K562 (cell line): ENCODE data around the gene SUCO. TPM values are rescaled to one million over a fixed set of nuclear protein-coding genes. Genes with fewer than 3 reads are reported as not detected.

Experiments
- ATAC-seq: fragments of 200-7000 bp; cut with Tn5 transposase; 3 replicates; pipeline ENCODE4 v1.9.1; 2020; ENCODE audit warnings: moderate library complexity
- BruUV-seq: library from RNA; stranded (reverse); fragments of 400-500 nt; replicated peaks from 2 replicates; lab custom pipeline; 2021; lab: Mats Ljungman, UMichigan
- CTCF ChIA-PET: fragments of 300-600 bp; formaldehyde crosslinking; extraction: SDS; loops from one replicate; lab custom pipeline; 2021; ENCODE audit warnings: low intra/inter-chr PET ratio; lab: Yijun Ruan, JAX
- POLR2A ChIA-PET: fragments of 300-600, 350-650 bp; sonication (Branson Sonifier 250); formaldehyde crosslinking; extraction: SDS; loops from one replicate; lab custom pipeline; 2021; ENCODE audit warnings: antibody characterized with exemption, inconsistent platforms; lab: Yijun Ruan, JAX
- DNase-seq, 4 experiments: peaks; one replicate each; pipeline versions ENCODE4 v3.0.0 to v3.0.0-alpha.2; 2011 to 2018; ENCODE audit warnings: low spot score in 3 of 4, mixed read lengths in 3 of 4; ENCODE audit errors: extremely low read depth in 1 of 4
- FAIRE-seq: peaks from 2 replicates; lab custom pipeline; 2011; peaks lifted over from hg19 to GRCh38; lab: Jason Lieb, UNC
- H2AFZ ChIP-seq: 2 replicates; pipeline ENCODE4 v1.6.0; 2011; ENCODE audit warnings: low read depth, low read length, control low read depth, inconsistent platforms
- H3K27ac ChIP-seq: fragments of 200-600 bp; 3 replicates; pipeline ENCODE4 v1.8.0; 2011; ENCODE audit warnings: low read depth, mild to moderate bottlenecking, control low read depth, inconsistent platforms, low read length, moderate library complexity, mixed read lengths; ENCODE audit errors: extremely low read depth
- H3K27me3 ChIP-seq, 2 experiments: fragments of 300-600 bp in 1 of 2; 2 replicates in 1 of 2; 3 replicates in 1 of 2; pipeline versions ENCODE4 v1.6.0 to v1.8.0; 2011; ENCODE audit warnings: inconsistent platforms in 2 of 2, low read length in 2 of 2, mild to moderate bottlenecking in 1 of 2, mixed read lengths in 1 of 2, moderate library complexity in 1 of 2; ENCODE audit not compliant: control insufficient read depth in 2 of 2, insufficient read depth in 2 of 2
- H3K36me3 ChIP-seq: fragments of 300-600 bp; 3 replicates; pipeline ENCODE4 v1.8.0; 2011; ENCODE audit warnings: mild to moderate bottlenecking, low read length, inconsistent platforms; ENCODE audit not compliant: control insufficient read depth, insufficient read depth
- H3K4me1 ChIP-seq, 2 experiments: fragments of 200-600 bp in 1 of 2; replicated peaks in 1 of 2; 2 replicates in 1 of 2; 3 replicates in 1 of 2; pipeline versions ENCODE4 v1.5.1 to v1.8.0; 2011; ENCODE audit warnings: inconsistent platforms in 2 of 2, low read length in 2 of 2, mild to moderate bottlenecking in 1 of 2, mixed read lengths in 1 of 2, moderate library complexity in 1 of 2; ENCODE audit not compliant: control insufficient read depth in 2 of 2, insufficient read depth in 2 of 2
- H3K4me2 ChIP-seq: 2 replicates; pipeline ENCODE4 v1.6.1; 2011; ENCODE audit warnings: low read length, control low read depth, inconsistent platforms, mixed read lengths; ENCODE audit not compliant: insufficient read depth
- H3K4me3 ChIP-seq: fragments of 200-600 bp; sonication (generic), shearing (Covaris generic); 2 replicates; pipeline ENCODE4 v1.5.1; 2016; ENCODE audit warnings: control low read depth, inconsistent platforms
- H3K79me2 ChIP-seq: fragments of 200-600 bp; 3 replicates; pipeline ENCODE4 v1.8.0; 2011; ENCODE audit warnings: low read length, inconsistent platforms; ENCODE audit not compliant: control insufficient read depth, insufficient read depth
- H3K9ac ChIP-seq, 2 experiments: 2 replicates each; pipeline versions ENCODE4 v1.6.0 to v1.6.1; 2011; ENCODE audit warnings: low read depth in 2 of 2, low read length in 2 of 2, control low read depth in 1 of 2, inconsistent platforms in 1 of 2, mild to moderate bottlenecking in 1 of 2, mixed read lengths in 1 of 2; ENCODE audit not compliant: insufficient read depth in 1 of 2
- H3K9me1 ChIP-seq: one replicate; pipeline ENCODE4 v1.6.0; 2011; ENCODE audit warnings: inconsistent platforms, mild to moderate bottlenecking, low read length, moderate library complexity; ENCODE audit not compliant: control insufficient read depth, insufficient read depth
- H3K9me3 ChIP-seq: replicated peaks from 2 replicates; pipeline ENCODE4 v1.5.1; 2011; ENCODE audit warnings: low read depth, low read length, inconsistent platforms; ENCODE audit not compliant: control insufficient read depth, insufficient read depth
- H4K20me1 ChIP-seq: replicated peaks from 2 replicates; pipeline ENCODE4 v1.6.1; 2011; ENCODE audit warnings: low read length, inconsistent platforms, mixed read lengths; ENCODE audit not compliant: control insufficient read depth, insufficient read depth
- CBX5 ChIP-seq: IDR thresholded peaks from 2 replicates; pipeline ENCODE4 v1.6.1; 2014; ENCODE audit warnings: low read depth, borderline replicate concordance
- CXXC5 ChIP-seq: fragments of 250-450 bp; sonication (Bioruptor Pico); IDR thresholded peaks from 2 replicates; pipeline ENCODE4 v1.8.0; 2022; ENCODE audit warnings: inconsistent platforms, mild to moderate bottlenecking, moderate library complexity
- E2F3 ChIP-seq: fragments of 250-450 bp; sonication (Bioruptor Pico); IDR thresholded peaks from 2 replicates; pipeline ENCODE4 v1.4.0; 2020; ENCODE audit warnings: mild to moderate bottlenecking
- MED1 ChIP-seq: sonication (generic); formaldehyde crosslinking; IDR thresholded peaks from 2 replicates; pipeline ENCODE4 v1.8.1; 2023; ENCODE audit warnings: missing genetic modification reagents, borderline replicate concordance
- NCOA4 ChIP-seq: fragments of 450-650 bp; IDR thresholded peaks from 2 replicates; pipeline ENCODE4 v1.6.1; 2018; ENCODE audit warnings: mild to moderate bottlenecking; ENCODE audit not compliant: partially characterized antibody
- RAD21 ChIP-seq, 2 experiments: fragments of 250-450 bp in 1 of 2; fragments of 450-650 bp in 1 of 2; sonication (Bioruptor Pico) in 1 of 2; formaldehyde crosslinking in 1 of 2; IDR thresholded peaks in 1 of 2; conservative IDR thresholded peaks in 1 of 2; 2 replicates each; pipeline versions ENCODE4 v1.4.0 to v1.8.0; 2020 to 2022; ENCODE audit warnings: mild to moderate bottlenecking in 2 of 2, moderate library complexity in 1 of 2
- RBFOX2 ChIP-seq: fragments of 200-400 bp; formaldehyde crosslinking; IDR thresholded peaks from 2 replicates; pipeline ENCODE4 v1.6.1; 2017; ENCODE audit warnings: low read depth, mild to moderate bottlenecking, low read length, moderate library complexity
- RFX5 ChIP-seq: IDR thresholded peaks from 2 replicates; pipeline ENCODE4 v1.6.1; 2011; ENCODE audit warnings: low read depth, mild to moderate bottlenecking, improper control_type of control experiment, low read length
- WGBS: fragments of 100-300 bp; shearing (Covaris generic); methylation state at CpG from one replicate; pipeline ENCODE4 v1.1.6; 2016; ENCODE audit warnings: low coverage, mixed read lengths; ENCODE audit not compliant: insufficient coverage; ENCODE audit errors: missing lambda C conversion rate; 5-methylcytosine and 5-hydroxymethylcytosine counted together
- in situ Hi-C: fragments of 300-500 bp; cut with MboI; formaldehyde crosslinking; loops from 4 replicates; pipeline ENCODE4 v1.15.0; 2018; ENCODE audit warnings: inconsistent platforms, mixed read lengths
- intact Hi-C: fragments of 100-400 bp; cut with micrococcal nuclease; formaldehyde crosslinking; loops from 2 replicates; pipeline ENCODE4 v1.14.2; 2022
- polyA plus RNA-seq, 8 experiments: library from polyadenylated mRNA; depleted of rRNA in 4 of 8; stranded (reverse) in 5 of 8; unstranded in 3 of 8; fragments of >200 nt; fragmentation: Nextera tagmentation in 2 of 8; fragmentation: Illumina TruSeq in 1 of 8; extraction: Ambion mirVana in 2 of 8; extraction: Trizol in 1 of 8; gene quantifications; 2 replicates each; pipeline versions ENCODE4 v1.2.1 to v1.2.3, GENCODE V29; 2011 to 2014; ENCODE audit warnings: inconsistent platforms in 1 of 8, missing spikeins in 1 of 8
- total RNA-seq, 7 experiments: library from RNA; depleted of rRNA in 6 of 7; stranded (reverse); fragments of >200 nt in 6 of 7; fragmentation: Illumina TruSeq in 2 of 7; extraction: Trizol in 2 of 7; gene quantifications; 2 replicates each; pipeline versions ENCODE4 v1.2.1 to v1.2.3, GENCODE V29; 2011 to 2021; ENCODE audit warnings: low replicate concordance in 1 of 7
- TF ChIP-seq, protein P1 (sequence below): fragments of 250-450 bp; sonication (Bioruptor Pico); IDR thresholded peaks from 2 replicates; pipeline ENCODE4 v1.5.0; 2022; ENCODE audit warnings: mild to moderate bottlenecking
- TF ChIP-seq, protein P2 (sequence below), 2 experiments: fragments of 450-650 bp; formaldehyde crosslinking in 1 of 2; IDR thresholded peaks; 2 replicates each; pipeline versions ENCODE4 v1.4.0 to v1.6.1; 2014 to 2020; ENCODE audit warnings: mild to moderate bottlenecking in 2 of 2, borderline replicate concordance in 1 of 2, low read depth in 1 of 2

Gene SUCO
- total and polyA plus RNA-seq, 9 of the 15 experiments (the other 6 are each of a cell fraction or from before 2014, with no cell fraction given): 2.5 to 20.6 (median 14.3) TPM

DNA sequence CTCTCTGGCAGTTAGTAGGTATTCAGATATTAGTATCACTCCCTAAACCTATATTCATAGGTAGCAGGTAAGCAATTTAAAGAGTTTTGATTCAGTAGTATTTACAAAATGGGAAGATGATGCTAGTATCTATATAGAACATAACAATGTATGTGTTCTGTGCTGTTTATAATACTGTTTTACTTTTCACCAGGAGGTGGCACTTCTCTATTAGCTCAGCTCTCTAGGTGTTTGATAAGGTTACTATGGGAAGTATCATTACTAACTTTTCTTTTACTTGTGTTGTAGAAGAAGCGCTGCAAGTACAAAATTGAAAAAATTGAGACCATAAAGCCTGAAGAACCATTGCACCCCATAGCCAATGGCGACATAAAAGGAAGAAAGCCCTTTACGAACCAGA lies 76.6 kb downstream of the SUCO start:
- ChIA-PET CTCF (interaction anchor here (1.0 to 1.6 kb wide), 2 partner anchors 110 to 180 kb away, joined by 3 to 17 read pairs; no protein-coding TSS in a partner anchor), POLR2A (interaction anchor here (0.8 kb wide), 1 partner anchor 77 kb away, joined by 3 read pairs; the partner anchor contains the start of gene SUCO)
- Histone ChIP-seq H3K4me3 (no peak overlapping the region), H3K9ac (no peak overlapping the region), H3K9me3 (no peaks in the 10 kb centered on the region), H3K9me1 (no peaks in the 10 kb centered on the region), H3K27me3 (no peaks in the 10 kb centered on the region), H3K4me2 (no peak overlapping the region), H3K4me1 (peaks cover 0 to 5% of the 10 kb centered on the region in 2 experiments; a peak in 2 of 5 replicates), H3K36me3 (peaks cover 20% of the 10 kb centered on the region; the same call in 2 of the 3 replicates), H2AFZ (no peak overlapping the region), H3K79me2 (no peaks in the 10 kb centered on the region), H3K27ac (no peak overlapping the region), H4K20me1 (no peaks in the 10 kb centered on the region)
- BruUV-seq: no TSS peak
- DNase-seq (peak in 2 of 4 experiments; percentile 27 to 31), ATAC-seq (peak; percentile 76; the same call in 2 of the 3 replicates), FAIRE-seq (no peak)
- WGBS: 84% methylated on average over 3 of the region's 3 CpGs
- intact Hi-C loops: loop anchor here (1.0 kb wide), 1 partner anchor 110 kb away; no protein-coding TSS in a partner anchor
- in situ Hi-C loops: no loop called here
- TF ChIP-seq E2F3 (CRISPR knock-in tag) (no peak), CBX5 (no peak), RAD21 (CRISPR knock-in tag; conservative IDR thresholded peaks at IDR 0.05 in 1 of 2, IDR thresholded peaks at IDR 0.05 in 1 of 2) (peak; percentile 69 to 93), NCOA4 (no peak), RBFOX2 (no peak), RFX5 (no peak), CXXC5 (CRISPR knock-in tag) (no peak), MED1 (CRISPR knock-in tag) (no peak)
- TF ChIP-seq, protein P1, sequence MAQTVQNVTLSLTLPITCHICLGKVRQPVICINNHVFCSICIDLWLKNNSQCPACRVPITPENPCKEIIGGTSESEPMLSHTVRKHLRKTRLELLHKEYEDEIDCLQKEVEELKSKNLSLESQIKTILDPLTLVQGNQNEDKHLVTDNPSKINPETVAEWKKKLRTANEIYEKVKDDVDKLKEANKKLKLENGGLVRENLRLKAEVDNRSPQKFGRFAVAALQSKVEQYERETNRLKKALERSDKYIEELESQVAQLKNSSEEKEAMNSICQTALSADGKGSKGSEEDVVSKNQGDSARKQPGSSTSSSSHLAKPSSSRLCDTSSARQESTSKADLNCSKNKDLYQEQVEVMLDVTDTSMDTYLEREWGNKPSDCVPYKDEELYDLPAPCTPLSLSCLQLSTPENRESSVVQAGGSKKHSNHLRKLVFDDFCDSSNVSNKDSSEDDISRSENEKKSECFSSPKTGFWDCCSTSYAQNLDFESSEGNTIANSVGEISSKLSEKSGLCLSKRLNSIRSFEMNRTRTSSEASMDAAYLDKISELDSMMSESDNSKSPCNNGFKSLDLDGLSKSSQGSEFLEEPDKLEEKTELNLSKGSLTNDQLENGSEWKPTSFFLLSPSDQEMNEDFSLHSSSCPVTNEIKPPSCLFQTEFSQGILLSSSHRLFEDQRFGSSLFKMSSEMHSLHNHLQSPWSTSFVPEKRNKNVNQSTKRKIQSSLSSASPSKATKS (CRISPR knock-in tag): no peak
- TF ChIP-seq, protein P2, sequence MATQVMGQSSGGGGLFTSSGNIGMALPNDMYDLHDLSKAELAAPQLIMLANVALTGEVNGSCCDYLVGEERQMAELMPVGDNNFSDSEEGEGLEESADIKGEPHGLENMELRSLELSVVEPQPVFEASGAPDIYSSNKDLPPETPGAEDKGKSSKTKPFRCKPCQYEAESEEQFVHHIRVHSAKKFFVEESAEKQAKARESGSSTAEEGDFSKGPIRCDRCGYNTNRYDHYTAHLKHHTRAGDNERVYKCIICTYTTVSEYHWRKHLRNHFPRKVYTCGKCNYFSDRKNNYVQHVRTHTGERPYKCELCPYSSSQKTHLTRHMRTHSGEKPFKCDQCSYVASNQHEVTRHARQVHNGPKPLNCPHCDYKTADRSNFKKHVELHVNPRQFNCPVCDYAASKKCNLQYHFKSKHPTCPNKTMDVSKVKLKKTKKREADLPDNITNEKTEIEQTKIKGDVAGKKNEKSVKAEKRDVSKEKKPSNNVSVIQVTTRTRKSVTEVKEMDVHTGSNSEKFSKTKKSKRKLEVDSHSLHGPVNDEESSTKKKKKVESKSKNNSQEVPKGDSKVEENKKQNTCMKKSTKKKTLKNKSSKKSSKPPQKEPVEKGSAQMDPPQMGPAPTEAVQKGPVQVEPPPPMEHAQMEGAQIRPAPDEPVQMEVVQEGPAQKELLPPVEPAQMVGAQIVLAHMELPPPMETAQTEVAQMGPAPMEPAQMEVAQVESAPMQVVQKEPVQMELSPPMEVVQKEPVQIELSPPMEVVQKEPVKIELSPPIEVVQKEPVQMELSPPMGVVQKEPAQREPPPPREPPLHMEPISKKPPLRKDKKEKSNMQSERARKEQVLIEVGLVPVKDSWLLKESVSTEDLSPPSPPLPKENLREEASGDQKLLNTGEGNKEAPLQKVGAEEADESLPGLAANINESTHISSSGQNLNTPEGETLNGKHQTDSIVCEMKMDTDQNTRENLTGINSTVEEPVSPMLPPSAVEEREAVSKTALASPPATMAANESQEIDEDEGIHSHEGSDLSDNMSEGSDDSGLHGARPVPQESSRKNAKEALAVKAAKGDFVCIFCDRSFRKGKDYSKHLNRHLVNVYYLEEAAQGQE (IDR thresholded peaks at IDR 0.05; ENCODE audit: borderline replicate concordance): peak; percentile 45; the same call in 1 of the 2 replicates
- TF ChIP-seq, protein P2 (CRISPR knock-in tag; IDR thresholded peaks at IDR 0.05; ENCODE audit: low read depth): no peak
